Stimulated activated CD4-positive, alpha-beta T cell treated with anti-CD3 and anti-CD28 coated beads, Interleukin-1b, Interleukin-23, amount 100 ng/mL, for 1 hour (primary cell): ENCODE measurements around the gene HERC2.
"Not testable (repeated sequence)": the region's sequence is repeated elsewhere in the genome, so short reads cannot be mapped to it uniquely, and the experiment has no call there.

ENCODE experiments used
- DNase-seq, 2 donors: peaks; one replicate each; pipeline ENCODE4 v3.0.0-alpha.2; 2020; ENCODE audit warnings: low read depth in 2 of 2

Gene HERC2

DNA sequence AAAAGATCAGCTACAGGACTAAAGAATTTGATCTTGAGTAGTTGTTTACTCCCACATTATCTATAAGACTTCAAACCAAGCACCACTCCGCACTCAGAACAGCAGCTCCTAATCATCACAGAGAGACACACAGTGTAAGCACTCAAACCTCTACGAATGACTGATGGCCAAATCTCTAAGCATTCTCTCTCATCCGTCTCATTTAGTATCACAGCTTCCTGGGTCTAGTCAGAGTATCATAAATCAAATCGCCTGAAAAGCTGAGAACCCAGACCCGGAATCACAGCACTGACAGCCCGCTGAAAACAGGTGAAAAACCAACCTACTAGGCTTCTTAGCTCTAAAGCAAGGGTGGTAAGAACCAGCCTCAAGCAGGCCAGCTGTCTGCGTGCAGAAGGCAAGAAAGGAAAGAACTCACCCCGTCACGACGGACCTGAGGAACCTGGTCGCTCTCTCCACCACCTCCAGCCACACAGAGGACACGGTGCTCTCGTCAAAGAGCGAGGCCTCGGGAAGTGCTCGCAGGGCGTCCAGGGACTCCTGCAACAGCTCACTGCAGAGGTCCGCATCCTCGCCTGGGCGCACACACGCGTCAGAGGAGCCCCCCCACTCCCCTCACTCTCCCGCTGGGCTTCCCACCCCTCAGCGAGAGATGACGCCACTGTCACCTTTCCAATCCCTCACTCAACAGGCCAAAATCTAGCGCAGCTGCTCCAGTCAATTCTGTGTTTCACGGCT lies 47.9 kb downstream of the HERC2 start:
- no peak for DNase-seq

- DNase-seq = no peak
Measured at GRCh38 chr15:28273468-28273867, 48.5 kb downstream of the HERC2 start.

- DNase-seq = no peak
Measured at GRCh38 chr15:28272587-28272986, 49.4 kb downstream of the HERC2 start.

GRCh38 chr15:28271697-28272260 lies 50.2 kb downstream of the HERC2 start:
- no peak for DNase-seq

DNA sequence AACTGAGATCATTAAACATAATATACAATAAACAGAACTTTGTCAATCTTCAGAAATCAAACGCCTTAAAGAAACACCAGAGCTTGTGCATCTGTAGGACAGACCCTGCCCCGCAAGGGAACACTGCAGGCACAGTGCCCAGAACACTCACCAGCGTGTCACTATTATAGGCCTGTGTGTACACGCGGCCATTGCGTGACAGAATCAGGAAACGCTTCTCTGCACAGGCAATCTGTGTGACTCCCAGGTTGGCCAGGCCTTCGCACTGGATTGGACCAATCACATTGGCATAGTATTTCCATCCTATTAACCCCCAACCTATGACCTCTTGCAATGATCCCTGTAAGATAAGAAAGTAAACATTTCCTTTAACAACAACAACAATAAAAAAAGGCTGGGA lies 52.9 kb downstream of the HERC2 start:
- DNase-seq = no peak

- no peak for DNase-seq
Measured at GRCh38 chr15:28267727-28268126, 54.3 kb downstream of the HERC2 start.

DNA sequence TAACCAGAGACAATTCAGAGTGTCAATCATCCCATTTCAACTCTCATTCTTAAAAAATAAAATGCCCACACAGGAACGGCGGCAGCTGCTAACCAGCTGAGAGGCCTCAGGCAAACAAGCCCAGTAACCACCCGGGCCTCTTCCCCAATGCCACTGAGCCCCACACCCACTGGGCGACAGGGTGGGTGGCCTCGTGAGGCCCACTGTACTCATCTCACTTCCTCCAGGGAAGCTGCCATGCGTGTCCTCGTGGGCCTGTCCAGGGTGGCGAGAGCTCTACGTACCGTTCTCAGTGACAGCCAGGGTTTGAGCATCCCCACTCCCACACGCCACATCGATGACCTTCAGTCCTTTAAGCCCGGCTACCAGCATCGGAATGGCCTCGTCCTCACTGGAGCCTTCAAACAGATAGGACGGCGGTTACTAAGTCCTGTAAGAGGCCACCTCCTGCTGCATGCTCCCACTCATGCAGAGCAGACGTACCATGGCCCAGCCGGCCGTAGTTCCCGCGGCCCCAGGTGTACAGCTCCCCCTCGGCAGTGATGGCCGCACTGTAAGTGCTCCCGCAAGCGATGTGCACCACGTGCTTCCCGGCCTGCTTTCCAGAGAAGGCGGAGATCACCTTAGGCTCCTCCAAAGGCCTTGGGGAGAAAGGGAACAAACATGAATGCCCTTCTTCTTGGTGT lies 56.5 kb downstream of the HERC2 start:
- no peak for DNase-seq

DNA sequence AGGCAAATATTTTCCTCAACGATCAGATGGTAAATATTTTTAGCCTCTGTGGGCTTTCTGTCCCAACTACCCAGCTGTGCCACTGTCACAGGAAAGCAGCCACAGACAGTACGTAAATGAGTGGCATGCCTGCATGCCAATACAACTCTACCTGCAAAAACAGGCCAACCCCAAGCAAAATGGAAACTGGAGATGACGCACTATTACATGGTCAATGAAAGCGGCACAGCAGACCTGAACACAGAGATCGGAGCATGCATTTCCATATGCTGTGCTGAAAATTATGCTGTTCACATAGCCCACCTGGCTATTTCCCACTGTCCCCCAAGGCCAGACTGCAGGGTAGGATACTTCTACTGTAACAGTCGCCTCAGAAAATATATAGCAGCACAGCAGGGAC lies 57.8 kb downstream of the HERC2 start:
- no peak for DNase-seq

- DNase-seq = no peak
Measured at GRCh38 chr15:28262438-28262837, 59.5 kb downstream of the HERC2 start.

GRCh38 chr15:28260722-28261121 lies 61.3 kb downstream of the HERC2 start:
- DNase-seq = no peak

DNA sequence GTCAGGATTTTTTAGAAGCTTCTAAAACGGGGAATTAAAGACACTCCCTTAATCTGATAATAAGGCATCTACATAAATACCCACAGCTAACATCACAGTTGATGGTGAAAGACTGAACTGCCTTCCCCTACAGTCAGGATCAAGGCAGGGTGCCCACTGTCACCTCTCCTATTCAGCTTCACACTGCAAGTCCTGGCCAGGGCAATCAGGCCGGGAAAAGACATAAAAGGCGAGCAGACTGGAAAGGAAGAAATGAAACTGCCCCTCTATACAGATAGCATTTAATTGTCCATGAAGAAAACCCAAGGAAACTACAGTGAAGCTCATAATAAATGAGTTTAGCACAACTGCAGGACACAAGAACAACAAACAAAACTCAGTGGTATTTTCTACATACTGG lies 61.7 kb downstream of the HERC2 start:
- DNase-seq = no peak

- no peak for DNase-seq
Measured at GRCh38 chr15:28255965-28256364, 66.0 kb downstream of the HERC2 start.

- DNase-seq = no peak
Measured at GRCh38 chr15:28252831-28253230, 69.1 kb downstream of the HERC2 start.

DNA sequence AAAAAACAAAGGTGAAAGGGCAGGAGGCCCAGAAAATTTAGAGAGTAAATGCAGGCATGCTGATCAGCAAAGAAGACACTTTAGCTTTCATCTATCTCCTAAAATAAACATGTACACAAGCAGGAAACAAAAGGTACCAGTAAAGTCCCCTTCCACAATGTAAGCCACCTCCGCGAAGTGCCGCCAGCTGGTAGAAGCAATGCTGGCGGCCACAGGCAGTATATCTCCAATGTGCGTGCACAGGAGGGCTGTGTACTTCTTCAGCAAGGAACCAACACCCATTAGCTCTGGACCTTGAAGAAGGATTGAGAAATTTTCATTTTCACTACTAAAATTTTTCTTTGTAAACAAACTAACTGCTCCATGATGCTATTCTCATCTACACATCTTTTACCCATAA lies 75.4 kb downstream of the HERC2 start:
- no peak for DNase-seq

- no peak for DNase-seq
Measured at GRCh38 chr15:28243901-28244300, 78.1 kb downstream of the HERC2 start.

DNA sequence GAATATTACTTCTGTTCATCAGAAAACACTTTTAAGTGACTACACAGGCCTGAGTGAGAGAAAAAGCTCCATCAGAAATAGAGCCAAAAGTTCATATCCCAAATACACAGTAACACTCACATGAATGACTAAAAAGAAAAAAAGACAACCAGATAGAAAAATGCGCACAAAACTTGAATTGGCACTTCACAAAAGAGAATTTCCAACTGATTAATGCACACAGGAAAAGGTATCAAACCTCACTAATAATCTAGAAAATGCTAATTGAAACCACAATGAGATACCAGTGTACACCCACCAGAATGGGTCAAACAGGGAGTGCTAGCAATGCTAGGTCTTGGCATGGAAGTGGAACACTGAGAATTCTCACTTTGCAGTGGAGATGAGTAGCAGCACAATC lies 78.6 kb downstream of the HERC2 start:
- DNase-seq = no peak

- not testable (repeated sequence) for DNase-seq
Measured at GRCh38 chr15:28238296-28238695, 83.7 kb downstream of the HERC2 start.

DNA sequence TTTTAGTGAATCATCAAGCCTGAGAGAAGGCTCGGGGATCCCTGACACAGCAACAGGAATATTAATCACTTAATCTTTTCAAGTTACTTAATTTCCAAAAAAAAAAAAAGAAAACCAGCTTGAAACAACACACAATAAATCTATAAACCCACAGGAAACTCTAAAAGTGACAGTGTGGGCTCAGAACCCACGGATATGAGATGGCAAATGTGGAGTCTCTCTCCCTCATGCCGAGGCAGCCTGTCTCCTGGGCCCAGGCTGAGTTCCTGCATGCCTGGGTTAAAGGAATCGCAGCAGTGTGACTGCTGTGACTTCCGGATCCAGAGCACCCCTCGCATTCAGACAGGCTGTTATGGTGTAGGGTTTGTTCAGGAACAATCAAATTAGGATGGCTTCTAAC lies 90.2 kb downstream of the HERC2 start:
- DNase-seq = not testable (repeated sequence)

GRCh38 chr15:28231336-28231735 lies 90.6 kb downstream of the HERC2 start:
- DNase-seq = not testable (repeated sequence)

- not testable (repeated sequence) for DNase-seq
Measured at GRCh38 chr15:28228990-28229640, 92.9 kb downstream of the HERC2 start.

GRCh38 chr15:28228096-28228495 lies 93.9 kb downstream of the HERC2 start:
- DNase-seq = no peak

- not testable (repeated sequence) for DNase-seq
Measured at GRCh38 chr15:28227303-28227702, 94.7 kb downstream of the HERC2 start.

GRCh38 chr15:28222612-28223011 lies 99.4 kb downstream of the HERC2 start:
- not testable (repeated sequence) for DNase-seq
